ENCODE measurements around the gene TTC28.
"Not testable (repeated sequence)": the region's sequence is repeated elsewhere in the genome, so short reads cannot be mapped to it uniquely, and the experiment has no call there.

The TTC28 gene

DNA sequence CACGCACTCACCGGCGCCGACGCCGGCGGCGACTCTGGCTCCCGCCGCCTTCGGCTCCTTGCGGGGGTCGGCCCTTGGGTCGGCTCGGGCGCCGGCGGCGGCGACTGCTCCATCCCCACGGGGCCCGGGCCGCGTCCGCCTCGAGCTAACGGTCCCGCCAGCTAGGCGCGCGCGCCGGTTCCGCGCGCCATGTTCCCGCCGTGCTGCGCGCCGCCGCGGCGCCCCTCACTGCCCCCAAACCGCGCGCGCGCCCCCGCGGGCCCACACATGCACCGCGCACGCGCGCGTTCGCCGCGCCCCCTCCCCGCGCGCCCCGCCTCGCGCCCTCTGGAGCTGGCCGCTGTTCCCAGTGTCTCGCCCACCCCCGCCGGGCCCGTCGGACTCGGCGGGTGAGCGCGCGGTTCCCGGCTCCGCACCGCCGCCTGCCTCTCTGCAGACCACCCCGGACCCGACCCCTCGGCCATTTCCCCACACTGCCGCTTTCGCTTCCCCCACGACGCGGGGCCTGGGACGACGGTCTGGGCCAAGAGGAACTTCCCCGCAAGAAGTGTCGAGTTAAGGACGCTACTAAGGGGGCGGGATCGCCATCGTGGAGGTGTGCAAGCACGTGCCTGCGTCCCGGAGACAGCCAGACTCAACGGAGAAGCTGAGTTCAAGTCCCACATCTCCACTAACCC is at the start of gene TTC28:
Gene TTC28 (minus strand): TSS at position 230 of the 677 bp plus-strand sequence. CDS start 117 bp downstream, at position 113.
- DNase-seq, result peak; percentile 32 to 58

DNA sequence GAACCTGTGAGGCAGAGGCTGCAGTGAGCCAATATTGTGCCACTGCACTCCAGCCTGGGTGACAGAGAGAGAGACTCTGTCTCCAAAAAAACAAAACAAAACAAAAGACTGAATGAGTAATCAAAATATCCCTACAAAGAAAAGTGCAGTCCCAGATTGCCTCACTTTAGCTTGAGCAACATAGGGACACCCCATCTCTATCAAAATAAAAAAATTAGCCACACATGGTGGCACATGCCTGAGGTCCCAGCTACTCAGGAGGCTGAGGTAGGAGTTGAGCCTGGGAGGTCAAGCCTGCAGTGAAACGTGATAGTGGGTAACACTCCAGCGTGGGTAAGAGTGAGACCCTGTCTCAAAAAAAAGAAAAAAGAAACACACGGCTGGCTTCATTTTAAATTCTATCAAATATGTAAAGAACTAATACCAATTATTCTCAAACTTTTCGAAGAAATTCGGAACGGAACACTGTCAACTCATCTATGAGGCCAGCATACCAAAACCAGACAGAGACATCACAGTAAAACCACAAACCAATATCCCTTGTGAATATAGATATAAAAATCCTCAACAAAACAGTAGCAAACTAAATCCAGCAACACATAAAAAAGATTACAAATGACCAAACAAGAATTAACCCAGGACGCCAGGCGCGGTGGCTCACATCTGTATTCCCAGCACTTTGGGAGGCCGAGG is 49.1 kb upstream of the TTC28 start:
- DNase-seq, result no peak

- DNase-seq, result no peak
Observed at GRCh38 chr22:28728002-28728401, 48.4 kb upstream of the TTC28 start.

DNA sequence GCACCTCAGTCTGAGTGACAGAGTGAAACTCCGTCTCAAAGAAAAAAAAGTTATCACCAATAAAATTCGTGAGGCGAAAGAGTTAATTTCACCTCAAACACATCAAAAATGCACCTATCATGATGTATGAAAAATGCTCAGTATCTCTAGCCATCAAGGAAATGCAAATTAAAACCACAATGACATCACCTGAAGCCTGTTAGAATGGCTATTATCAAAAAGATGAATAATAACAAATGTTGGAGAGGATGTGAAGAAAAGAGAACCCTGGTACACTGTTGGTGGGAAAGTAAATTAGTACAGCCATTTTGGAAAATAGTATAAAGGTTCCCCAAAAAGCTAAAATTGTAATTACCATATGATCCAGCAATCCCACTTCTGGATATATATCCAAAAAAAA is 38.4 kb upstream of the TTC28 start:
- DNase-seq, result no peak

DNA sequence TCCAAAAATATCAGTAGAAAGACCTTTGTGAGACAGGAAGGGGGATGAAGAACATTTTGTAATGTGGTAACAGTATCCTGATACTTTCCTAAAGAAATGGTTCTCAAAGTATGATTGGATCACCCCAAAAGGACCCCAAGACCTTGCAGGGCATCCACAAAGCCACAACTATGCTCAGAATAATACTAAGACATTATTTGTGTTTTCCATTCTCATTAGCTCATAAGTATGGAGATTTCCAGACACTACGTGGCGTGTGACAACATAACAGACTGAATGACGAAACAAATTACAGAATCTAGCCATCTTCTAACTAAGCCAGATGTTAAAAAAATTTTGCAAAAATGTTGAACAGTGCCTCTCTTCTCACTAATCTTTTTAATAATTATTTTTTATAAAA is 37.0 kb upstream of the TTC28 start:
- no peak for DNase-seq

DNA sequence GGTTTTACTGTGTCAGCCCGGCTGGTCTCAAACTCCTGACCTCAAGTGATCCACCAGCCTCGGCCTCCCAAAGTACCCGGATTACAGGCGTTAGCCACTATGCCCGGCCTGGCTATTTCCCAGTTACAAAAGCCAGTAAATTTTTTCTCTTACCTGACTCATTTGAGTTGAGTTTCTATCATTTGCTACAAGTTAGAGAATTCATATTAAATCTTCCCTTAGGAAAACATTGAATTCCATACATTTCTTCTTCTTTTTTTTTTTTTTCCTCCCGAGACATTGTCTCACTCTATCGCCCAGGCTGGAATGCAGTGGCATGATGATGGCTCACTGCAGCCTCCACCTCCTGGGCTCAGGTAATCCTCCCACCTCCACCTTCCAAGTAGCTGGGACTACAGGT is 36.0 kb upstream of the TTC28 start:
- DNase-seq, result no peak

DNA sequence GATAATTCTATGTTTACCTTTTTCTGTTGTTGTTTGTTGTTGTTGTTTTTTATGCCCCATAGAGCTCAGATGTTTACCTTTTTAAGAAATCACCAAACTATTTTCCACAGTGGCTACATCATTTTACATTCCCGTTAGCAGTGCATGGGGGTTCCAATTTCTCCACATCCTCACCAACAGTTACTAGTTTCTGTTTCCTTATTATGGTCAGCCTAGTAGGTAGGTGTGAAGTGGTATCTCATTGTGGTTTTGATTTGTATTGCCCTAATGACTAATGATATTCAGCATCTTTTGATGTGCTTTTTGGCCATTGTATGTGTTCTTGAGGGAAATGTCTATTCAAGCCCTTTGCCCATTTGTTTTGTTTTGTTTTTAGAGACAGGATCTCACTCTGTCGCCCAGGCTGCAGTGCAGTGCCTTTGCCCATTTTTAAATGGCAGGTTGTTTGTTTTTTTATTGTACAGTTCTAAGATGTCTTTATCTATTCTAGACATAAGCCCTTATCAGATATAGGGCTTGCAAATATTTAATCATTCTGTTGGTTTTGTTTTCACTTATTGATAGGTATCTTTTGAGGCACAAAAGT is 34.5 kb upstream of the TTC28 start:
- DNase-seq, result peak in 1 of 2 donors; percentile 2

DNA sequence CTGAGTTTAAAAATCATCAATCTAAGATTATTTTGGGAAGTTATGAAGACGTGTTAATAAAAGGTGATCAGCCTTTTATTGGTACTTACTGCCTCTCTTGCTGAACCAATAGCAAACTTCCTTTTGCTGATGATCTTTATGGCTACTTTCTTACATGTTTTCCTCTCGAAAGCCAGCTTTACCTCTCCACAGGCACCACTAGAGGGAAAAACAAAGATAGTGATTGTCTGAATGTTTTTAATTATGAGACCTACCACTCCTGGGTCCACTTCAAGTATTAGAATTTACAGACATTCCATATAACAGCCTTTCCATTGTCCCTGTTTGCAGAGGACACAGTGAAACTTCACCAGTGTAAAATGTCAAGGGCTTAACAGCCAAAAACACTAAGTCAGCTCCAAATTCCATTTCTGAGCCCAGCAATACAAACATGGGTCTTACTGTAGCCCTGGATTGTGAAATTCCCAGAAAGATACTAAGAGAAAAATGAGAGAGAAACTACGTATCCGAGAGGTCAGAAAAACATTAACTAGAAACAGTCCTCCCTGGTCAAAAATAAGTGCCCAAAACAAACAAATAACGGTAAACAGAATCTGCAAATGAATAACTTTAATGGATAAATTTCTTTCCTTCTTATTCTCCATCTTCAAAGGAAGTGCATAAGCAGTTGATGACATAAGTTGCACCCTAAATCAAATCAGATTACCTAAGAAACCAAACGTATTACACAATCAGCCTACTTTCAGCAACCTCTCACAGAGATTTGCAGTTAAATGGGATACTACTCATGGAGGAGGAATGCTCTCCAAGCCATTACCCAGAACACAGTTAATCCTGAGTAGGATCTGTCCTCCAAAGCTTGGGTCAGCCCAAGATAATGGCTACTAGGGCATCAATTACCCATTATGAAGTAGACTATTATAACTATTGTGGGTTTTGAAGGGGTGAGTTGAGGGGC is 32.5 kb upstream of the TTC28 start:
- no peak for DNase-seq

- no peak for DNase-seq
Observed at GRCh38 chr22:28711341-28711740, 31.7 kb upstream of the TTC28 start.

GRCh38 chr22:28710576-28711191 is 31.0 kb upstream of the TTC28 start:
- no peak for DNase-seq

- DNase-seq, result no peak
Observed at GRCh38 chr22:28710107-28710506, 30.5 kb upstream of the TTC28 start.

GRCh38 chr22:28706845-28707244 is 27.2 kb upstream of the TTC28 start:
- peak in 1 of 2 donors; percentile 6 for DNase-seq

GRCh38 chr22:28703436-28703835 is 23.8 kb upstream of the TTC28 start:
- no peak for DNase-seq

DNA sequence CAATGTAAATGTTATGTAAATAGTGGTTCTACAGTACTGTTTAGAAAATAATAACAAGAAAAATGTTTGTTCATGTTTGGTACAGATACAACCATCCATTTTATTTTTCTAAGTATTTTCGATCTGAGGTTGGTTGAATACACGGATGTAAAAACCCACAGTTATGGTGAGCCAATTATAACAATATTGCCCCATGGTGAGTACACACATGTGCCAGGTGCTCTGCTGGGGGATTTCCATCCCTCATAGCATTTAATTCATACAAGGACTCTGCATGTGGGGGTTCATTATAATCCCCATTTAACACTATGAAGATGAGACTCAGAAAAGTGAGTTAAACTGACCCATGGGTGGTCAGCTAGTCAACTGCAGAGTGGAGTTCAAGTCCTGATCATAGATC is 23.3 kb upstream of the TTC28 start:
- no peak for DNase-seq

DNA sequence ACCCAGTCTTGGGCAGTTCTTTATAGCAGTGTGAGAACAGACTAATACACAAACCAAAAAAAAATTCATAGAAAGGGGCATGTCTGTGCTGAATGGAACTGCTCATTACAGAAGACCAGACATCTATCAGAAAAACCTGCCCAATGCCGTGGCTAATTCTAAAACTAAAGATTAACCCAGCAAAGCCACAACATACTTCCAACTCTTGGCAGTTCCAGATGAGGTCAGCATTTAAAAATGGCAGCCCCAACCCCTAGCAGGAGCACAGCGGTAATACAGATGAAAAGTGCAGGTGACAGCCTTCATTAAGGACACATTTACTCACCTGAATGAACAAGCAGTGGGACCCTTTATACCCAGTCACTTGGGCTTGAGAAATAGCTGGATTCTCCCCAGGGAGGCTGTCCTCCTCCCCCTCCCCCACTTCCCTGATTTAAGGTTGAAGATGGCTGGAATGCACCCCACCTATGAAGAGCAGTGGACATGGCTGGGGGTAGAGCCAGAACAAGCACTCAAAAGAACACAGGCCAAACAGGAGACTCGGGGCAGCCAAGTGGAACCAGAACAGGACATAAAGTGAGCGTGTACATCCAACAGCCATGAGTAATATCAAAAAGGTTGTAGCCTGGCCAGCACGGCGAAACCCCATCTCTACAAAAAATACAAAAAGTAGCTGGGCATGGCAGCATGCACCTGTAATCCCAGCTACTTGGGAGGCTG is 13.6 kb upstream of the TTC28 start:
- not testable (repeated sequence) for DNase-seq

DNA sequence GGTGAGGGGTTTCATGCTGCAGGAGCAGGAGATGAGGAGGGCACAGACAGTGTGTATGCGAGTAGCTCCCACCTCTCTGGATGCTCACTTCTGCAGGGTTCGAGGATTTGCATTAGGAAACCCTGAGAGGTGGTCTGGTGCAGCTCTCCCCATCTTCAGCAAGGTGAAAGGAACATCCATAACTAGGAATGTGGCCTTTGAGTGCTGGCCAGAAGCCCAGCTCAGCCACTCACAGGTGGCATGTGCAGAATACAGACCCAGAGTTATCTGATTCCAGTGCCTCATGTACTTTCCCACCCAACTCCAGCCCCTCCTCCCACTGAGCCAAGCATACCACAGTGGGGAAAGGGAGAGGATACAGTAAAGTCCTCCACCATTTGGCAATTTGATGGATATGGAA is 10.2 kb upstream of the TTC28 start:
- DNase-seq, result not testable (repeated sequence)

- not testable (repeated sequence) for DNase-seq
Observed at GRCh38 chr22:28682966-28683365, 3.3 kb upstream of the TTC28 start.

DNA sequence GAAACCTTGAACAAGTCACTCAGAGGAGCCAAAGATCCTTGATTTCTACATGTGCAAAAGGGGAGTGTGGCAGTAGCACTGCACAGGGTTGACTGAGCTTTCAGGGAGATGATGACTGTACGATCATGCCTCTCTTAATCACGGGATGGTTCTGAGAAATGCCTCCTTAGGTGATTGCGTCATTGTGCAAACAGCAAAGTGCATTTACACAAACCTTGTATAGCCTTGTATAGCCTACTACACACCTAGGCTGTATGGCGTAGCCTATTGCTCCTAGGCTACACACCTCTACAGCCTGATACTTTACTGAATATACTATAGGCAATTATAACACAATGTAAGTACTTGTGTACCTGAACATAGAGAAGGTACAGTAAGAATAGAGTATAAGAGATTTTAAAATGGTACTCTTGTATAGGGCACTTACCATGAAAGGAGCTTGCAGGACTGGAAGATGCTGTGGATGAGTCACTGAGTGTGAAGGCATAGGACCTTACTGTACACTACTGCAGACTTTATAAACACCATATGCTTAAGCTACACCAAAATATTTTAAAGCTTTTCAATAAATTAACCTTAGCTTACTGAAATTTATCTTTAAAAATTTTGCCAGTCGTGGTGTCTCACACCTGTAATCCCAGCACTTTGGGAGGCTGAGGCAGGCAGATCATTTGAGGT is 1.3 kb upstream of the TTC28 start:
- not testable (repeated sequence) for DNase-seq

GRCh38 chr22:28678778-28679610 is 646 bp downstream of the TTC28 start:
- DNase-seq, result peak in 1 of 2 donors; percentile 19

GRCh38 chr22:28678170-28678569 is 1.5 kb downstream of the TTC28 start:
- DNase-seq, result not testable (repeated sequence)

Measured in CD4-positive, alpha-beta T cell treated with Interleukin-1 beta for 1 hour (primary cell).